ENCODE results near the gene VWA5A. TPM values are rescaled to one million over a fixed set of nuclear protein-coding genes. Genes with fewer than 3 reads are reported as not detected.

Gene VWA5A
- total and polyA plus RNA-seq, 9 of the 15 experiments (the other 6 are each of a cell fraction or from before 2014, with no cell fraction given) = 4.6 to 19.7 (median 6.9) TPM

DNA sequence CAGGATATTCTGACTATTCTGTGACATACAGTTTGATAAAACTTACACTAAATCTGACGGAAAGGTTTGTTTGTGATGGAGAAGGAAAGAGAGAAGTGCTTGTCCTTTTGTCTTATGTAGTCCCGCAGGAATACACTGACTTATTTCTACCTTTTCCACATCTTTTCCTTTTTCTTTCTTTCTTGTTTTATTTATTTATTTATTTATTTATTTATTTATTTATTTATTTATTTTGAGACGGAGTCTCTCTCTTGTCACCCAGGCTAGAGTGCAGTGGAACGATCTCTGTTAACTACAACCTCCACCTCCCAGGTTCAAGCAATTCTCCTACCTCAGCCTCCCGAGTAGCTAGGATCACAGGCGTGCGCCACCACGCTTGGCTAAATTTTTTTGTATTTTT, 43.1 kb upstream of the VWA5A start (continued):
- TF ChIP-seq, protein P1, sequence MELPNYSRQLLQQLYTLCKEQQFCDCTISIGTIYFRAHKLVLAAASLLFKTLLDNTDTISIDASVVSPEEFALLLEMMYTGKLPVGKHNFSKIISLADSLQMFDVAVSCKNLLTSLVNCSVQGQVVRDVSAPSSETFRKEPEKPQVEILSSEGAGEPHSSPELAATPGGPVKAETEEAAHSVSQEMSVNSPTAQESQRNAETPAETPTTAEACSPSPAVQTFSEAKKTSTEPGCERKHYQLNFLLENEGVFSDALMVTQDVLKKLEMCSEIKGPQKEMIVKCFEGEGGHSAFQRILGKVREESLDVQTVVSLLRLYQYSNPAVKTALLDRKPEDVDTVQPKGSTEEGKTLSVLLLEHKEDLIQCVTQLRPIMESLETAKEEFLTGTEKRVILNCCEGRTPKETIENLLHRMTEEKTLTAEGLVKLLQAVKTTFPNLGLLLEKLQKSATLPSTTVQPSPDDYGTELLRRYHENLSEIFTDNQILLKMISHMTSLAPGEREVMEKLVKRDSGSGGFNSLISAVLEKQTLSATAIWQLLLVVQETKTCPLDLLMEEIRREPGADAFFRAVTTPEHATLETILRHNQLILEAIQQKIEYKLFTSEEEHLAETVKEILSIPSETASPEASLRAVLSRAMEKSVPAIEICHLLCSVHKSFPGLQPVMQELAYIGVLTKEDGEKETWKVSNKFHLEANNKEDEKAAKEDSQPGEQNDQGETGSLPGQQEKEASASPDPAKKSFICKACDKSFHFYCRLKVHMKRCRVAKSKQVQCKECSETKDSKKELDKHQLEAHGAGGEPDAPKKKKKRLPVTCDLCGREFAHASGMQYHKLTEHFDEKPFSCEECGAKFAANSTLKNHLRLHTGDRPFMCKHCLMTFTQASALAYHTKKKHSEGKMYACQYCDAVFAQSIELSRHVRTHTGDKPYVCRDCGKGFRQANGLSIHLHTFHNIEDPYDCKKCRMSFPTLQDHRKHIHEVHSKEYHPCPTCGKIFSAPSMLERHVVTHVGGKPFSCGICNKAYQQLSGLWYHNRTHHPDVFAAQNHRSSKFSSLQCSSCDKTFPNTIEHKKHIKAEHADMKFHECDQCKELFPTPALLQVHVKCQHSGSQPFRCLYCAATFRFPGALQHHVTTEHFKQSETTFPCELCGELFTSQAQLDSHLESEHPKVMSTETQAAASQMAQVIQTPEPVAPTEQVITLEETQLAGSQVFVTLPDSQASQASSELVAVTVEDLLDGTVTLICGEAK (IDR thresholded peaks at IDR 0.05) = no peak
- TF ChIP-seq, protein P1 (CRISPR knock-in tag; IDR thresholded peaks at IDR 0.05) = no peak

Measured in K562 (cell line).